T-helper 22 cell (primary cell): ENCODE results near the gene NPHS2.

Experiments used
- DNase-seq: peaks from one replicate; pipeline ENCODE4 v3.0.0-alpha.2; 2020; ENCODE audit warnings: low read depth

The NPHS2 gene

DNA sequence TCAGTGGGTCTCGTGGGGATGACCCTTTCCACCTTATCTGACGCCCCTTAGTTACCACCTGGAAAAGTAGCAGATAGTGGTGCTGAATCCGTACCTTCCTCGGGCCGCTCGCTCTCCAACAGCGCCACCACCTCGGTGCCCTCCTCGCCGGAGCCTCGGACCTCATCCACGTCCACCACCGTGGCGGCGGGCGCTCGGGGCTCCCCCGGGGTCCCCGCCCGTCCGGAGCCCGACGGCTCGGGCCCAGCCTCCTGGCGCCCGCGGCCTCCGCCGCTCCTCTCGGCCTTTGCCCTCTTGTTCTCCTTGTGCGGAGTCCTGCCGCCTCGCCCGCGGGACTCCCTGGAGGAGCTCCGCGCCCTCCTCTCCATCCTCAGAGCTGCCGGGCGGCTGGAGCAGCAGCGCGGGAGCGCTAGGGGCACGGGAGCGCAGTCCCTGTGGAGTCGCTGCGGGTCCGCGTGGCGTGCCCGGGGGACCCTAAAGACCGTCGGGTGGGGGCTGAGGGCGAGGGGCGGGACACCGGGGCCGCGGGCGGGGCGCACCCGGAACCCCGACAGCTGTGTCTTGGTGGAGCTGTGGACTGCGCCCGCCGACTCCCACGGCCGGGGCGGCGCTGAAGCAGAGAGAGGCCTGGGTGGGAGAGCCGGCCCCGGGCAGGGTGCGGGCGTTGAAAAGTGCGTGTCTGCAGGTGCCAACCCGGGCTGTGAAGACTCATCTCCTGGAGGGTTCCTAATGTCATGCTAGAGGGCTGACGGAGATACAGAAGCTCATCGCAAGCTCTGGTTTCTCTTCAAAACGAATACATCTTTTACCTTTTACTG, at the start of gene NPHS2:
Gene NPHS2, minus strand, starts transcription at position 452 of the 818 bp plus-strand sequence. Its CDS starts 84 bp downstream, at position 368.
- DNase-seq, result no peak

GRCh38 chr1:179612361-179612760, 36.6 kb upstream of the NPHS2 start:
- DNase-seq, result no peak

DNA sequence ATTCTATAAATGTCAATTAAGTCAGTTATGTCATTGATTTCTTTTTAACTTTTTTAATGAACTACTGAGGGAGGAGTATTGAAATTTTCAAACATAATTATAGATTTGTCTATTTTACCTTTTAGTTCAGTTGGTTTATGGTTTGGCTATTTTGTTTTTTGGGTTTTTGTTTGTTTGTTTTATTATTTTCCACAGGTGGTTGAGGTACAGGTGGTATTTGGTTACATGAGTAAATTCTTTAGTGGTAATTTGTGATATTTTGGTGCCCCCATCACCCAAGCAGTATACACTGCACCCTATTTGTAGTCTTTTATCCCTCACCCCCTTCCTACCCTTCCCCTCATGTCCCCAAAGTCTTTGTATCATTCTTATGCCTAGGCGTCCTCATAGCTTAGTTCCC, 25.3 kb upstream of the NPHS2 start:
- DNase-seq, result no peak

GRCh38 chr1:179599623-179600249, 24.0 kb upstream of the NPHS2 start:
- no peak for DNase-seq

GRCh38 chr1:179598631-179599030, 22.9 kb upstream of the NPHS2 start:
- no peak for DNase-seq

- DNase-seq, result no peak
Measured at GRCh38 chr1:179591592-179592580, 16.1 kb upstream of the NPHS2 start, which contains the start of gene TDRD5. TDRD5 (plus strand) TSS chr1:179591832; CDS start chr1:179592616, 784 bp downstream.

- DNase-seq, result no peak
Measured at GRCh38 chr1:179591253-179591591, 15.5 kb upstream of the NPHS2 start.

DNA sequence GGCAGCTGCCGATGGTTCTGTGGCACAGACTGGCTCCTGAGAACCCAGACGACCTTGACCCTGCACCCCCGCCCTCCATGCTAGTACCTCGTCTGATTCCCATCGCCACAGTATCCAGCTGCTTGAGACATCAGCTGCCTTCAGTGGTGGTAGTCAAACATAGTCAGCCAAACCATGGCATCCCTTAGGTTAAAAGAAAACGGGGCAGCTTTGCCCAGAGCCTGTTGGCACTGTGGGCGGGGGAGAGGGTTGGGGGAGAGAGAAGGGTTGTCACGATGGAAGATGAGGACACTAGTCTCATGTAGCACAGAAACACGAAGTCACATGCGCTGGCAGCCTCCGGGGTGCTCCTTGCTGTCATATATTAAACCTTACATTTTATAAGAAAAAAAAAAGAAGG, 14.9 kb upstream of the NPHS2 start:
- no peak for DNase-seq

- no peak for DNase-seq
Measured at GRCh38 chr1:179589509-179589908, 13.8 kb upstream of the NPHS2 start.

DNA sequence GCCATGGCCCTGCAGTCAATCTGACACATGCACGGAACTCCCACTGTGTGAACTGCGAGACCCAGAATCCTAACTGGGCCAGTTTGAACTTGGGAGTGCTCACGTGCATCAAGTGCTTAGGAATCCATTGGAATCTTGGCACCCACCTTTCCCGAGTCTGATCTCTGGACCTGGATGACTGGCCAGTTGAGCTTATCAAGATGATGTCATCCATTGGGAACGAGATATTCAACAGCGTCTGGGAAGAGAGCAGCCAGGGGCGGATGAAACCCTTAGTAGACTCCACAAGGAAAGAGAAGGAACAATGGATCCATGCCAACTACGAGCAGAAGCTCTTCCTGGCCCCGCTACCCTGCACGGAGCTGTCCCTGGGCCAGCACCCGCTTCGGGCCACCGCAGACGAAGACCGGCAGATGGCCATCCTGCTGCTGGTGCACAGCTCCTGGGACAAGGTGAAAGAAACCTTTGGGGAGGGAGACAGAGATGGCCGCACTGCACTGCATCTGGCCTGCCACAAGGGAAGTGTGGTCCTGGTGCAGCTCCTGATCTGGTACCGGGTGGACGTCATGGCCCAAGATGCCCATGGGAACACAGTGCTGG, 12.8 kb upstream of the NPHS2 start:
- no peak for DNase-seq

- DNase-seq, result no peak
Measured at GRCh38 chr1:179587336-179587735, 11.6 kb upstream of the NPHS2 start.

DNA sequence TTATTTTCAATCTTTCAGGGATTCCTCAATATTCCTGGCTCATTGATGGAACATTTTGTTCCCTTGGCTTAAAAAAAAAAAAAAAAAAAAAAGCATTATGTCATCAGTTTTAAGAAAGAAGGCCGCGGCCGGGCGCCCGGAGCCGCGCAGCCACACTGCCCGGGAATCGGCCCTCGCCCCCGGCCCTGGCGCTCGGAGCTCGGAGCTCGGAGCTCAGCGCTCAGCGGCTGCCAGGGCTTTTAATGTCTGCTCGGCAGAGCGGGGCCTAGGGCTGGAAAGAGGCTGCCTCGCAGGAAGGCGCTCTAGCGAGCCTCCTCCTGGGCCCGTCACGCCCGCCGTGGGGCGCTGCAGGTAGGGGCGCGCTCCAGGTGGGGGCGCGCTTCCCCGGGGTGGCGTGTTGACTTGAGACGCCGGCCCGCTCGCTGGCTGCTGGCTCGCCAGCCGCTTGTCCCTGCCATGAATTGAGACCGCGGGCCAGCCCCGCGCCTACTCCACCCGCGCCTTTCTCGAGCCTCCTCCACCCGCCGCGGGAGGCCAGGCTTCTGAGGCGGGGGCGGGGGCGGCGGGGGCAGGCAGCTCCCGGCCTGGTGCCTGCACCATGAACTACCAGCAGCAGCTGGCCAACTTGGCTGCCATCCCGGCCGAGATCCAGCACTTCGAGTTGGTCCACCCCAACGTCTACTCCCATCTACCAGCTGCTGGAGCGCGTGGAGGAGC, 10.5 kb upstream of the NPHS2 start:
- no peak for DNase-seq

- no peak for DNase-seq
Measured at GRCh38 chr1:179583771-179584320, 8.1 kb upstream of the NPHS2 start.

GRCh38 chr1:179576509-179576908, 761 bp upstream of the NPHS2 start:
- no peak for DNase-seq

GRCh38 chr1:179558078-179558477, 17.7 kb downstream of the NPHS2 start:
- no peak for DNase-seq

DNA sequence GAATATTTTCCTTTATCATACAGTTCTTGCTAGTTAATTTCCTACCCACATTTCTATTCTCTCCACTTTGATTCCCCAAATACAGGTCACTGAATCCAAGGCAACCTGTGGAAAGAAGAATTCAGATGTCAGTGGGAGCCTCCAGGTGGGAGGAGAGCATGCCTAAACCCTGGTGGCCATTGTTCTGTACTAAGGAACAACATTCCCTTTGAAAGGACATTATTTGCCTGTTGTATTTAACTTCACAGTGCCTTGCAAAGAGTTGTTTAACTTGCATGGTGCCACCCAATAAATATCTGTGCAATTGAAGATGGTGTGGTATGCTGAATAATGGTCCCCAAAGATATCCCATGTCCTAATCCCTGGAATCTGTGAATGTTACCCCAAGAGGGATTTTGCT, 21.3 kb downstream of the NPHS2 start:
- DNase-seq, result no peak

GRCh38 chr1:179550746-179551682, 24.7 kb downstream of the NPHS2 start:
- DNase-seq, result no peak

- DNase-seq, result no peak
Measured at GRCh38 chr1:179549368-179549700, 26.4 kb downstream of the NPHS2 start.

DNA sequence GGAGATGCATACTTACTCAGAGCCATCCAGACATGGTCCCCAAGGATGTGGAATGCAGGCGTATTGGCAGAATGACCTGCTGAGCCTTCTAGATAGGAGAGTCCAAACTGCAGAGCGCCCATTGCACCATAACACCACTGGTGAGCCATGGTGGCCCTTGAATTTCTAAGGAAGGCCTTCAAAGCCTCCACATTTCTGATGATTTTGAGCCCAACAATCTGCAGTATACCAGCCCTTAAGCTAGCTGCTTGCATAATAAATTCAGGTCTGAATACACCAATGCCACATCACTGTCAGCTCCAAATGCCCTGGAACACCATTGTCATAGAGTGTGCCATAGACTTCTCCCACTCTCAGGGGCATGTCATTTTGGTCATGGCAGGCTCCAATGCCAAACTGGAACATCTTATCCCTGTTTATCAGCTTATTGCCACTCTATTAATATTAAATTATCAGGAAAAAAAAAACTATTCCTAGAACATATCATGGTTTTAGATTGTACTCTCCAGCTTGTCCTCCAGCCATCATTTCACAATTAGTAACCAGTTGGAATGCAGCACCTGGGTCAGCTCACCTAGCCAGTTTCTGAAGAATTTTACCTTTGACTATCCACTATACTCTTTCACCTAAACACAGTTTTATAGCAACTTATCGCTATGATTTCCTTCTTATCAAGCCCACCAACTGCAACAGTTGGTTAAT, 26.9 kb downstream of the NPHS2 start:
- no peak for DNase-seq
